IPS-11a (cell line): ENCODE results near the gene PTBP2.
"Not testable (repeated sequence)": the region's sequence is repeated elsewhere in the genome, so short reads cannot be mapped to it uniquely, and the experiment has no call there.

Experiments used
- H3K4me3 ChIP-seq: one replicate; pipeline ENCODE4 v1.5.1; 2013; ENCODE audit warnings: low read depth, low read length, control low read depth

The PTBP2 gene

DNA sequence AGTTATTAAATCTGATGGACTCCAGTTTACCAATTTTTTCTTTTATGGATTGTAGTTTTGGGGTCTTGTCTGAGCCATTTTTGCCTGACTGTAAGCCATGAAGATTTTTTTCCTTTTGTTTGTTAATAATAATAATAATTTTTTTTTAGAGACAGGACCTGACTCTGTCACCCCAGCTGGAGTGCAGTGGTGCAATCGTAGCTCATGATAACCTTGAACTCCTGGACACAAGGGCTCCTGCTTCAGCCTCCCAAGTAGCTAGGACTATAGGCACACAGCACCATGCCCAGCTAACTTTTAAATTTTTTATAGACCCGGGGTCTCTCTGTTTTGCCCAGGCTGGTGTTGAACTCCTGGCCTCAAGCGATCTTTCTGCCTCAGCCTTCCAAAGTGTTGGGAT is 6.3 kb downstream of the PTBP2 start:
- H3K4me3 ChIP-seq, result no peak overlapping the region

- H3K4me3 ChIP-seq, result no peak overlapping the region
These were observed 9.2 kb downstream of the PTBP2 start for GRCh38 chr1:96730574-96731298.

DNA sequence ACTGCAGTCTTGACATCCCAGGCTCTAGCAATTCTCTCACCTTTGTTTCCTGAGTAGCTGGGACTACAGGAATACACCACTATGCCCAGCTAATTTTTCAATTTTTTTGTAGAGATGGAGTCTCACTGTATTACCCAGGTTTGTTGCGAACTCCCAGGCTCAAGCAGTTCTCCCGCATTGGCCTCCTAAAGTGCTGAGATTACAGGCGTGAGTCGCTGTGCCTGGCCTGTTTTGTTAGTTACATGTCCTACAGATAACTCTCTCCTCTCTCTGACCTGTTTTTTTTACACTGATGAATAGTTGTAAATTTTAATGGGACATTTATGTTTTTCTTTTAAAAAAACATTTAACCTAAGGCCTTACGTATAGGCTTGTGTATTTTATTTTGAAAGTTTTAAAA is 19.8 kb downstream of the PTBP2 start:
- H3K4me3 ChIP-seq, result no peak overlapping the region

DNA sequence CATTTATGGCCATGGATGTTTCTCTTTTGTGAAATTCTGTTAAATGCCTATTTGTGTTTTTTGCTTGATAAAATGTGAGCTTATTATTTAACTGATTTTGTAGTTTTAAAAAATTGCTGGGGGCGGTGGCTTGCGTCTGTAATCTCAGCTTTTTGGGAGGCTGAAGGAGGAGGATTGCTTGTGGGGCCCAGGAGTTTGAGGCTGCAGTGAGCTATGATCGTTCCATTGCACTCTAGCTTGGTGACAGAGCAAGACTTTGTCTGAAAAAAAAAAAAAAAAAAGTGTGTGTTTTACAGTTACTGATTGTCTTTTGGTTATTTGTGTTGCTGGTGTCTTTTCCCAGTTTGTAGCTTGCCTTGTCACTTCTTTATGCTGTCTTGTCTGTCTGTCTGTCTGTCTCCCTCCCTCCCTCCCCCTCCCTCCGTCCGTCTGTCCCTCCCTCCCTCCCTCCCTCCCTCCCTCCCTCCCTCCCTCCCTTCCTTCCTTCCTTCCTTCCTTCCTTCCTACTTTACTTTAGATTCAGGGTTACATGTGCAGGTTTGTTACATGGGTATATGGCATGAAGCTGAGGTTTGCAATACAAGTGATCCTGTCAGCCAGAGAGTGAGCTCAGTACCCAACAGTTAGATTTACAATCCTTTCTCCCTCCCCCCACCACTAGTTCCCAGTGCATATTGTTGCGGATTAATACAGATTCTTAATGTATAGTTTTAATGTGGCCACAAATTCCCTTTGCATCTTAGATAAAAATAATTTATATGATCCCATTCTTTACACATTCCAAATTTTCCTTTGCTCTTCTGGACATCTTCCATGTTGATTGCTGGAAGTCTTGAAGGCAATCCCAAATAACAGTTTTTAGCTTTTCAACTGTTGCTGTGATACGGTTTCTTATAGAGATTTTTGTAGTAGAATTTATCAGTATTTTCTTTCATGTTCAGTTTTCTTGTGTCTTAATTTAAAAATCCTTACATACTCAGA is 25.1 kb downstream of the PTBP2 start:
- no peak overlapping the region for H3K4me3 ChIP-seq

- H3K4me3 ChIP-seq, result no peak overlapping the region
These were observed 26.0 kb downstream of the PTBP2 start for GRCh38 chr1:96747565-96747964.

DNA sequence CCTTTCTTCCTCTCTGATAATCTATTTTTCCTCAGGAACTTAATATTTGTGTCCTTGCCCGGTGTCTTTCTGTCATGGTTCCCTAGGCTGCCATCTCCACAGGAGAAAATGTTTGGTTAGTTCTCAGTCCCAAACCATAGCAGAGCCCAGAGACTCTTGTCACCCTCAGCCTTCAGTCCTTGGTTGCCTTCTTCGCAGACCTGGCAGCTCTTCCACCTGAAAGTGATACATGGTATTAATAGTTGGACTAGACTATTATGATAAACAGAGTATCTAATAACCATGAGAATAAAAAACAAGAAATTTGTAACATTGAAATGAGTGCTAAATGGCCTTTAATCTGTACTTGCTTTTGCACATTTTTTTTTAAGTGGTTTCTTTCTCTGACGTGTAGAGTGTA is 26.5 kb downstream of the PTBP2 start:
- H3K4me3 ChIP-seq, result no peak overlapping the region

- no peak overlapping the region for H3K4me3 ChIP-seq
These were observed 28.0 kb downstream of the PTBP2 start for GRCh38 chr1:96749618-96750017.

DNA sequence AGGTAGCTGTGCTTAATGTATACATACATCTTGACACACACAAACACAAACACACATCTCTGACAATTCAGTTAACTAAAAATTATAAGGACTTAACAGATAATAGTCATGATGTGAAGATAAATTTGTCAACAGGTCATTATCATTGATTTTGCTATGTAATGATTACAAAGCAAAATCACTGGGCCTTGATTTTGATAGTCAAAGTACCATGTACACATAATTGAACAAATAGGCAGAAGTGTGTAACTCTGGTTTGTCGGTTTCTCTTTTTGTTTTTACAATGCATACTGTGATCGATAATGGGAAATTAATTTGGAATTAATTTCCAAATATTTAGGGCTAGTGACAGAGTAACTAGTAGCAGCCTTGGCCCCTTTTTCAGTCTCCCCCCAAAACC is 30.8 kb downstream of the PTBP2 start:
- no peak overlapping the region for H3K4me3 ChIP-seq

DNA sequence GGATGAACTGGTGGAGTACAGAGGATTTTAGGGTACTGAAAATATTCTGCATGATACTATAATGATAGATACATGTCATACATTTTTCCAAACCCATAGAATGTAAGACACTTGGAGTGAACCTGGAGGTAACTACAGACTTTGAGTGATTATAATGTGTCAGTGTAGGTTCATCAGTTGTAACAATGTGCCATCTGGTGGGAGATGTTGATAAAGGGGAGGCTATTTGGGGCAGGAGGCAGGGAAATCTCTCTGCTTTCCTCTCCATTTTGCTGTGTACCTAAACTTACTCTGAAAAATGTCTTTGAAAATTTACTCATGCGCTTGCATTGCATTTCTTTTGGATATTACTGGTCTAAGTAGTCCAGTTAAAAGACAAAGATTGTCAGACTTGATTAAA is 35.2 kb downstream of the PTBP2 start:
- no peak overlapping the region for H3K4me3 ChIP-seq

DNA sequence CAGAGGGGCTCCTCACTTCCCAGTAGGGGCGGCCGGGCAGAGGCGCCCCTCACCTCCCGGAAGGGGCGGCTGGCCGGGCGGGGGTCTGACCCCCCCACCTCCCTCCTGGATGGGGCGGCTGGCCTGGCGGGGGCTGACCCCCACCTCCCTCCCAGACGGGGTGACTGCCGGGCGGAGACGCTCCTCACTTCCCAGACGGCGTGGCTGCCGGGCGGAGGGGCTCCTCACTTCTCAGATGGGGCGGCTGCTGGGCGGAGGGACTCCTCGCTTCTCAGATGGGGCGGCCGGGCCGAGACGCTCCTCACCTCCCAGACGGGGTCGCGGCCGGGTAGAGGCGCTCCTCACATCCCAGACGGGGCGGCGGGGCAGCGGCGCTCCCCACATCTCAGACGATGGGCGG is 41.0 kb downstream of the PTBP2 start:
- not testable (repeated sequence) for H3K4me3 ChIP-seq

- no peak overlapping the region for H3K4me3 ChIP-seq
These were observed 41.9 kb downstream of the PTBP2 start for GRCh38 chr1:96763514-96763913.

DNA sequence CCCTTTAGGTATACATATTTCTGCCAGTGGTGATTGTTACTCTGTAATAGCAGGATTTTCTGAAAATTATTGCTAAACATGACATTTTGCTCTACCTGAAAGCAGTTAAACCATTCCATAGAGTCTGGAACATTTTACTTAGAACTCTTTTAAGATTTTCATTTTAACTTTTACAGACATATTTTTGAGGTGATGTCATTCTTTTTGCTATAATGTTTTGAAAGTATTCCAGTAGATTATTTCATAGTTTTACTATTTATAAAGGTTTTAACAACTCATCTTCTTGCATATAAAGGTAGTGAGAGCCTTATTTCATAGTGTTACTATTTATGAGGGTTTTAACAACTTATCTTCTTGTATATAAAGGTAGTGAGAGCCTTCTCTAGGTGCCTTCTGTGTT is 42.9 kb downstream of the PTBP2 start:
- no peak overlapping the region for H3K4me3 ChIP-seq

GRCh38 chr1:96771847-96772246 is 50.3 kb downstream of the PTBP2 start:
- no peak overlapping the region for H3K4me3 ChIP-seq

- H3K4me3 ChIP-seq, result no peak overlapping the region
These were observed 50.8 kb downstream of the PTBP2 start for GRCh38 chr1:96772349-96772748.

- no peak overlapping the region for H3K4me3 ChIP-seq
These were observed 51.4 kb downstream of the PTBP2 start for GRCh38 chr1:96772972-96773371.

DNA sequence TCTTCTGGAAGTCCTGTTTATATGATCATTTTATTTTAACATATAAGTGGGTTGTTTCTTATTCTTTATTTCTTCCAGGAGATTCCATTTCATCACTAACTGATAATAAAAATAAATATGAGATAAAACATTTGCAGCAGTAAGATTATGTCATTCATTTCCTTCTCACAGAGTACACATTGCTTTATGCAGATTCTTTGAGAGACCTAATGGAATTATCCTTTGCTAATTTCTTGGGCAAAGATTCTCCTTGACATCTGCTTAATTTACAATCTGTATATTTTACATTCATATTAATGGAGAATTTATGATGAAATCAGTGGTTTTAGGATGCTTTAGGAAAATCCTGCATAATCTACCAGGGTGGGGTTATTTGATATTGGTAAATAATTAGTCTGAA is 60.6 kb downstream of the PTBP2 start:
- no peak overlapping the region for H3K4me3 ChIP-seq

DNA sequence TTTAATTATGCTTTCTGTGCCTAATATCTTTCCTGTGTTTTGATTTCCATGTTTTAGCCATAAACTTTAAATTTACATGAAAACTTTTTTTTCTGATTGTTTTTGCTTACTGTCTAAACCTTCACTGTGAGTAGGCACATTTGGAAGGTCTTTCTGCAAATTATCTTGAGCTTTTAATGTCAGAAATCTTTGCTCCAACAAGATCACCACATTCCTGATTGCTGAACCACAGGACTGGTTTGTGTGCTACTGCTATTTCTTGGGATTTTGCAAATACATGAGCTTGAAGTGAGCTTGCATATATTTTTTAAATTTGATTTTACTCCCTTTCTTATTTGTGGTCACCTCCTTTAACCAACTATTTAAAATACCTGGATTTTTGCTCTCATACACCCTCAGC is 61.3 kb downstream of the PTBP2 start:
- H3K4me3 ChIP-seq, result no peak overlapping the region

GRCh38 chr1:96790599-96790998 is 69.0 kb downstream of the PTBP2 start:
- no peak overlapping the region for H3K4me3 ChIP-seq

DNA sequence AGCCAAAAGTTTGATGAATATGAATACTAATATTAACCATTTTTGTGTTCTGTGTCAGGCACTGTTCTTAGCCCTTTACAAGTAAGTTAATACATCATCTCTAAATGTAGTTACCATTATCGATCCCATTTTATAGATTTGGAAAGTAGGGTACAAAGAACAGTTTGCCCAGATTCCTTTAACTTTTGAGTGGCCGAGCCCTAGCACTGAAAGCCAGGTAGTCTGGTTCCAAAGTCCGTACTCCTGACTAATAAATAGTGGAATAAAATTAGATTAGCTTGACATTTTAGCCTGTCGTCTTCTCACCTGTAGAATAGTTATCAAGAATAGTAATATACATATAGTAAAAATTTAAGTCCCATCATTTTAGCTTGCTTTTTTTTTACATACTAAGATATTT is 70.6 kb downstream of the PTBP2 start:
- H3K4me3 ChIP-seq, result no peak overlapping the region

GRCh38 chr1:96801696-96802095 is 80.1 kb downstream of the PTBP2 start:
- H3K4me3 ChIP-seq, result not testable (repeated sequence)

GRCh38 chr1:96804648-96805047 is 83.1 kb downstream of the PTBP2 start:
- H3K4me3 ChIP-seq, result no peak overlapping the region

GRCh38 chr1:96808191-96808590 is 86.6 kb downstream of the PTBP2 start:
- H3K4me3 ChIP-seq, result no peak overlapping the region
